ENCODE measurements around the gene JPH3.

JPH3 gene

DNA sequence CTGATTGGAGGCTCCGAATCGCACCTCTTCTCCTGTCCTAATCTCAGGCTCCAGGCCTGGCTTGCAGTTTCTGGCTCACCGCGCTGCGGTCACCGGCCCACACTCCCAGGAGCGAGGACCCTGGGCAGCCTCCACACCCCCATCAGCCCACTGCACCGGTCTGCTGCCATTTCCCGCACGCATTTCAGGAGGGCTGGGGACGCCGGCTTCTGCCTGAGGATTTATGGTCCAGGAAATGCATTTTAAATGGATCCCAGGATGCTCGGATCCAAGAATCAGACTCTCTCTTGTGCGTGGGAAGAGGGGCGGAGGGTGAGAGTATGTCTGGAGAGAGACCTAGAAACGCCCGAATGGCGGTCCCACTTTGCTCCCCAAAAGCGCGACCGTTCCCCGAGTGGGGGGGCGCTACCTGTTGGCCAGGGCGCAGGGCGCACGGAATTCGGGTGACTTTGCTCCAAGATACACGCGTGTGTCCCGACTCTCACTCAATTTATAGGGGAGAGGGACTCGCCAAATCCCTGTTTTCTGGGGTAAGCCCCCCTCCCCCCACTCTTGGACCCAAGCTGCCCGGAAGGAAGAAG, 817 bp upstream of the JPH3 start:
- DNase-seq (ENCODE audit: low spot score) = no peak

DNA sequence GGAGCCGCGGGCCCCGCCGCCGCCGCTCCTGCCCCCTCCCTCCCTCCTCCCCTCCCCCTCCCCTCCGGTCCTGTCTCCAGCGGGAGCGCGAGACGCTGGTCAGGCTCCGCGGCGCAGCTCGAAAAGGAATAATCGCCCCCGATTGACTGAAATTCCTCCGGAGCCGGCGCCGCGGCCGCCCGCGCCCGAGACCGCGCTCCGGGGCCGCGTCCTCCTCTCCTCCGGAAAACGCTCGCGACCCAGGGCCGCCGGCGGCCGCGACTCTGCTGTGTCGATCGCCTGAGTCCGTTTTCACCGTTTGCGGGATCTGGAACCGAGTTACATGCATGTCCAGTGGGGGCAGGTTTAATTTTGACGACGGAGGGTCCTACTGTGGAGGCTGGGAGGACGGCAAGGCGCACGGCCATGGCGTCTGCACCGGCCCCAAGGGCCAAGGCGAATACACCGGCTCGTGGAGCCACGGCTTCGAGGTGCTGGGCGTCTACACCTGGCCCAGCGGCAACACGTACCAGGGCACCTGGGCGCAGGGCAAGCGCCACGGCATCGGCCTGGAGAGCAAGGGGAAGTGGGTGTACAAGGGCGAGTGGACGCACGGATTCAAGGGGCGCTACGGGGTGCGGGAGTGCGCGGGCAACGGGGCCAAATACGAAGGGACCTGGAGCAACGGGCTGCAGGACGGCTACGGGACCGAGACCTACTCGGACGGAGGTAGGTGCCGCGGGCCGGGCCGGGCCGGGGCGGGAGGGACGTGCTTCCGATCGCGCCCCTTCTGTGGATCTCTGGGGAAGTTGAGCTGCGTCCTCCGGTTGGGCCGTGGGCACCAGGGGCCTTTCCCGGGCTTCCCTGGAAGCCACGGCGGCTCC, 744 bp downstream of the JPH3 start:
- no peak for DNase-seq (ENCODE audit: low spot score)

DNA sequence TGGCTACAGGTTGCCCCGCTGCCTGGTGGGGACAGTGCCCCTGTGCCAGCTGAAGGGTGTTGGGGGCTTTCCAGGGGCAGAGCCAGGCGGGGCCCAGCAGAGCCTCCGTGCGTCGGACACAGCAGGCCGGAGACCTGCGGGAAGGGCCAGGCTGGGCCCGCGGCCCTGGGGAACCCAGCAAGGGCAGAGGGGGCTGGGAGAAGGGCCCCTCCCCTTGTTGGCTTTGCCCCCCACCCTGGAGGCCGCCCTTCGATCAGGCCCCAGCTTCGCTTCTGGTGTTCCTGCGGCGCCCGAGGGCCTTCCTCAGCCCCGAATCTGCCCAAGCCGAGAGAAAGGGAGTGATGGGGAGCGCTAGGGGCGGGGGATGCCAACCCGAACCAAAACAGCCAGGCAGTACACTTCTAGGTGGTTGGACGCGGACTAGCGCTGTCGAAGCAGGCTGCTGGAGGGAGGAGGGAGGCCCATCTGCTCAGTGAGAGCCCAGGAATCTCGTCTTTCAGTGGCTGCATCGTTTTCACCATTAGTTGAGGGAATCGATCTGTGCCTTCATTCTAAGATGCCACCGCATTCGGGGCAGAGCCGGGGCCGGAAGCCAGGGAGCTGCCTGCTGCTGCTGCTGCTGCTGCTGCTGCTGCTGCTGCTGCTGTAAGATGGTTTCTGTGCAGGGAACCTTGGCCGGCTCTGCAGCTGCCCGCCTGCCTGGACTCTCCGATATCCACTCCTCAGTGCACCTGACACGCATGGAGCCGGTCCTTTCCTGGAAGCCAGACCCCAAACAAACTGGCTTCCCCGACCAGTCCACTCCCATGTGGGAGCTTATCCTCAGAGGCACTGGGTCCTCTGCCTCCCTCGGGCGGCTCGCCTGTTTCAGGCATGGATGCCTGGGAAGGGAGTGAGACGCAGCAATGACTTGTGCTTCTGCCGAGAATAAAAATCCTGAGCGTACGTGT, 1.7 kb downstream of the JPH3 start:
- DNase-seq (ENCODE audit: low spot score) = no peak

DNA sequence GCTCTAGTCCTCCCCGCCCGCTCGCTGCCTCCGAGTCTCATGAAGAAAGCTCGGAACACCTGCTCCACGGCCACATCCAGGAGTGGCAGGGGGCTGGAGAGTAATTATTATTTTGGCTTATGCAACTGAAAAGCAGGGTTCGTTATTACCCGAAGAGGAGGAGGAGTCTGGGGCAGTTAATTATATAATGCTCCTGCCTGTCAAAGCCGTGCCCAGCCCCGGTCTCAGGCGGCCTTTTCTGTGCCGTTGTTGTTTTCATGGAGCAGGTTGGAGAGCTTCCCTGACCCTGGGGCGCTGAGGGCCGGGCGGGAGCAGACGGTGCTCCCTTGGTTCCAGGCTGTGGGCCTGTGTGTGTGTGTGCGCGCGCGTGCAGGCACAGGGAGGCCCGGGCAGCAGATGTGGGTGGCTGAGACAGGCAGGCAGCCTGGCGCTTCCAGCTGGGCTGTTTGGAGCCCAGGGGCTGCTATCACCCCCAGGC, 2.4 kb downstream of the JPH3 start:
- no peak for DNase-seq (ENCODE audit: low spot score)

DNA sequence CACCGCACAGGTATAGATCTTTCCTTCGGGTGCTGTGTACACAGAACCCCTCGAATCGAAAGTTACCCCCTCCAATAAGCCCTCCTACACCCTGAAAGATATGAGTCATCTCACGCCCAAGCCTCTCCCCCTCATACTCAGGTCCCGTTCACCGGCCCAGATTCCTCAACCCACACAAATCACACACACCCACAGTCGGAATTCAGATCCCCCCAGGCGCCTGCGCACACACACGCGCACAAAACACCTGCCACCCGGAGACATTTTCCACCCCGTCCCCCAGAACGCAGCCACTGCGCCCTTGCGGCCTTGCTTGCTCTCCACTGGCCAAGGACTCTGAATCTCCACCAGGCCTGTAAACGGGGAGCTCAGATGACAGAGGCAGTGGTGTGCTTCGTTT, 4.9 kb downstream of the JPH3 start:
- no peak for DNase-seq (ENCODE audit: low spot score)

DNA sequence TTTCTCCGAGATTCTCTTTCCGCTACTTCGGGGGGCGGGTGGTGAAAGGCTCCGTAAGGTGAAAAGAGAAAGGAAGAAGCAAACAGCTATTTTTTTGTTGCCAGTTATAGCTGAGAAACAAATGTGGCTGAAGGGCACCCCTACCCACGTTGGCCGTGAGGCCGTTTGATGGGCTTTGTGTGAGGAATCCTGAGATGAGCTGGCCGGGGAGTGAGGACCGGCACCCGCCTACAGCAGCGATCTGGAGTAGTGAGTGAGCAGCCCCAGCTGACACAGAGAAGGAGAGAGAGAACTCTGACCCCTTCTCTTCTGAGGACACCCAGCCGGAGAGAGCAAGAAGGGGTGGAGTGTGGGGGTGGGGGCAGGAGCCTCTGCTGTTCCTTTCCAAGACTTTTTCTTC, 5.6 kb downstream of the JPH3 start:
- no peak for DNase-seq (ENCODE audit: low spot score)

DNA sequence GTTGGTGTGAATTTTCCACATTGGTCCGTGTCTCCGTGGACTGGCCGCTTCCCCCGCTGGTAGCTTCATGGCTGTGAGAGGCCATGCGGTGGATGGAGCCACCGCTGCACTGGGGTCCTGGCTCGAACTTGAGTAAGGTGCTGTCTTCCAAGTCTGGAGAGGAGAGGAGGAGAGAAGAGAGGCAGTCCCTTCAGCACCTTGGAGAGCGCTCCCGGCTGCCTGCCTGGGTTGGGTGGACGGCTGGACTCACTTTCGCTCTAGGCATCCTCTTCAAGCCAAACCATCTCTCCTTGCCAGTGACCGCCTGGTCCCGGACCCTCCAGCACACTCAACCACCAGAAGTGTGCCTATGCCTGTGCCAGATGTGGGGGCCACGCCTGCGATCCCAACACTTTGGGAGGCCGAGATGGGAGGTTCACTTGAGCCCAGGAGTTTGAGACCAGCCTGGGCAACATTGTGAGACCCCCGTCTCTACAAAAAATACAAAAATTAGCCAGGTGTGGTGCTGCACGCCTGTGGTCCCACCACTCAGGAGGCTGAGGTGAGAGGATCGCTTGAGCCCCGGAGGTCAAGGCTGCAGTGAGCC, 6.2 kb downstream of the JPH3 start:
- DNase-seq (ENCODE audit: low spot score) = peak; percentile 46

DNA sequence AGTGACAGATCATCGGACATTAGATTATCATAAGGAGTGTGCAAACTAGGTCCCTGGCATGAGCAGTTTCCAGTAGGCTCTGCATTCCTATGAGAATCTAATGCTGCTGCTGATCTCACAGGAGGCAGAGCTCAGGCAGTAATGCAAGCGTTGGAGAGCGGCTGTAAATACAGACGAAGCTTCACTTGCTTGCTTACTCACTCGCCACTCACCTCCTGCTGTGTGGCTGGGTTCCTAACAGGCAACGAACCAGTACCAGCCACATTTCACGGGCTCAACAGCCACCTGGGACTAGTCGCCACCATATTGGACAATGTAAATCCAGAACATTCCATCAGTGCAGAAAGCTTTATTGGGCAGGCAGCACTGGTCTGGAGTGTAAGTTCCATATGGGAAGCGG, 7.7 kb downstream of the JPH3 start:
- no peak for DNase-seq (ENCODE audit: low spot score)

DNA sequence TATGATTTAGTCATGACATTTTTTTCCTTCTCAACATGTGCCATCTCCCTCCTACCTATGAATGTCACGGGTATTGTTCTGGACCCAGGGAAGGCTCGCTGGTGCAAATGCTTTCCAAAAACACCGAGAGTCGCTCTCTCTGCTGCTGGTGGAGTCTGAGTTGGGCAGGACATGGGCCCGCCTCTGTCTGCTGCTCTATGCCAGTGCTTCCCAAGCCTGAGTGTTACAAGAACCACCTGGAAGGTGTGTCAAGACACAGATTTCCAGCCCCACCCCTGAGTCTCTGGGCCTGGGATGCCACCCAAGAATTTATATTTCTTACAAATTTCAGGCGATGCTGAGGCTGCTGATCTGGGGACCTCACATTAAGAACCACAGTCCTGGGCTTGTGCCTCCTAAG, 9.1 kb downstream of the JPH3 start:
- no peak for DNase-seq (ENCODE audit: low spot score)

DNA sequence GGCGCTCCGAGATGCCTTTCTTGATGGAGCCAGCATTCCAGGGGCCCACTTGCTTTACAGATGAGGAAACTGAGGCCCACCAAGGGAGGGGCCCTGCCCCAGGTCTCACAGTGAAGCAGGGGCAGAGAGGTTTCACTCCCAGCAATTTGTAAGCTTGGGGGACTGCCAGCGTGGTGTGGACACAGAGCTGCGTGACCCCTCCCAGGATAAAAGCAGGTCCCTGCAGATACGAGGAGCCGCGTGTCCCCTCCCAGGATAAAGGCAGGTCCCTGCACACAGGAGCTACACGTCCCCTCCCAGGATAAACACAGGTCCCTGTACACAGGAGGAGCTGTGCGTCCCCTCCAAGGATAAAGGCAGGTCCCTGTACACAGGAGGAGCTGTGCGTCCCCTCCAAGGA, 11.7 kb downstream of the JPH3 start:
- no peak for DNase-seq (ENCODE audit: low spot score)

DNA sequence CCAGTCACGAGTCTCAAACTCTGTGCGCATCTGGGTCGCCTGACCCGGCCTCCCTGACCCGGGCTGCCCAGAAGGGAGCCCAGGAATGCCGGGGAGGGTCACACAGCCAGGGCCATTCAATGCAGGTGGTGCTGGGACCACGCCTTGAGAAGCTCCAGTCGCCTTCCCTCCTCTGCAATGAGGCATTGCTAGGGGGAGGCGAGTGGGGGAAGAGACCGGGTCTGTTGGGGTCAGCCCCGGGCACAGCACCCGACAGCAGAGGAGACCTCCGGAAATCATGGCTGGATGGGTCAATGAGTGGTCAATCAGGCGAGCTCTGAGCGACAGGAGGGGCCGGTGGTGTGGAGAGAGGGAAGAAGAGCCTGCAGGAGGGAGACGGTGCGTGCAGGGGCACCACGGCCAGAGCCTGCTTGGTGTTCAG, 13.3 kb downstream of the JPH3 start:
- no peak for DNase-seq (ENCODE audit: low spot score)

DNA sequence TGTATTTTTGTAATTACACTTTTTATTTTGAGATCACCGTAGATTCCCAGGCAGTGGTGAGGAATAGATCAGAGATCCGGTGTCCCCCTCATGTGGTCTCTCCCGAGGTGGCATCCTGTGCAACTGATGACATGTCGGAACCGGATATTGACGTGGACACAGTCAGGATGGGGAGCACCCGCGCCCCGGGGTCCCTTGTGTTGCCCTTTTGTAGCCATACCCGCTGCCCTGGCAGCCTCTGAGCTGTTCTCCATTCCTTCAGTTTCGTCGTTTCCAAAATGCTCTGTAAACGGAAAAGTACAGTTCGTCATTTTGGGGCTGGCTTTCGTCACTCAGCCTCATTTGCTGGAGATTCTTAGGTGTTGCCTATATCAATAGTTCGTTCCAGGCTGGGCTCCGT, 14.2 kb downstream of the JPH3 start:
- no peak for DNase-seq (ENCODE audit: low spot score)

DNA sequence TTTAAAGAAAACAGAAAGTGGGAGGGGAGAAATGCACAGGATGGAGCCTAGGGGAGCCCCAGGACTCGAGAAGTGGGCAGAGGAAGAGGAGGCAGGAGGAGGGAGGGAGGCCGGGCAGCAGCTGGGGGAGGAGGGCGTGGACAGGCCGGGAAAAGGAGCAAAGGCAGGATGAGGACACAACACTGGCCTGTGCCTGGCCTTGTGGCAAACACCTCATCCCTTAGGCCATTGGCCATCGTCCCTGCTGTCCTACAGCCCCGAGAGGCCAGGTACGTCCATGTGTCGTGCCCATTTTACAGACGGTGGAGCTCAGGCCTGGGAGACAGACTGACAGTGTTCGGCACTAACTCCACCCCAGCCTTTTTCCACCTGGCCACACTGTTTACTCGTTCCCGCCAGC, 15.9 kb downstream of the JPH3 start:
- no peak for DNase-seq (ENCODE audit: low spot score)

DNA sequence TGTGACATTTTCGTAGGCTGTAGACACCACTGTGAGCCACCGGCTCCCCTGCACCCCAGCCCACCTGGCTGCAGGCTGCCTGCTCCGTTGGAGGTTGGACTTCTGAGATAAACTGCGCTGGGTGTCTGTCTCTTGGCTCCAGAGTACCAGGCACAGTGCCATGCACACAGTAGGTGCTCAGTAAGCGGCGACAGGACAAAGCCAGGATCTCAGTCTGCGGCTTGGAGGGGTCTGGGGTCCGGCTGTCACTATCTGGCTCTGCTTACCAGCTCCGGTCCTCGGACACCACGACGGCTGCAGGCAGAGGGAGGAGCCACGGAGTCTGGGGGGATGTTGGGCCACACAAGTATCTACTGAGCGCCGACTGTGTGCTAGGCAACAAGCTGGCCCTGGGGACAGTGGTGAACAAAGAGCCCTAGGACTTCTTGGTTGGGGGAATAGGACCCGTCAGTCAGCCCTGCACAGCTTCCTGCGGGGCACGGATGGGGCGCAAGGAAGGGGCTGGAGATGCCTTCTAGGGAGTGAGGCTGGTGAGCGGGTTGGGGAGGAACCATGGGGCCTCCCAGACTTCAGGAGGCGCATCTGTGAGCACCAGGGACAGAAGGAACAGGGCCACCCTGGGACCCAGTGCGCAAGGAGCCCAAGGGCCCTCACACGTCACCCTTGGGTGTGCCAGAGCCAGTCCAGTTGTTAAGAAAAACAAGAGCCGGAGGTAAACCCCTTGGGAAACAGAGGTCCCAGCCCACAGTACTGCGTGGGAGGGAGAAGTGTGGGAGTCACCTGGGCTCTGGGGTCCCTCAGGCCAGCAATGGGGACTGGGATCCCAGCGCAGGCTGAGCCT, 17.3 kb downstream of the JPH3 start:
- DNase-seq (ENCODE audit: low spot score) = no peak

DNA sequence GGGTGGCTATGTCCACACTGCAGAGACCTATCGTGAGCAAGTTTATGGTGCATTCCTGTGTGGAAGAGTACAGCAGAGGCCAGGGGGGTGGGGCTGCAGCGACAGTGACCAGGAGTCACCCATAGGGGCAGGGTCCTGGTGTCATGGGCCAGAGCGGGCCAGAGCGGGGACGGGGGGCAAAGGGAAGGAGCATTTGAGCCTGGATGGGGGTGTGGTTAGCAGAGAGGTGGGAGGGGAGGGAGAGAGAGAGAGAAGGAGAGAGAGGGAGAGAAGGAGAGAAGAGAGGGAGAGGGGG, 17.8 kb downstream of the JPH3 start:
- DNase-seq (ENCODE audit: low spot score) = no peak

DNA sequence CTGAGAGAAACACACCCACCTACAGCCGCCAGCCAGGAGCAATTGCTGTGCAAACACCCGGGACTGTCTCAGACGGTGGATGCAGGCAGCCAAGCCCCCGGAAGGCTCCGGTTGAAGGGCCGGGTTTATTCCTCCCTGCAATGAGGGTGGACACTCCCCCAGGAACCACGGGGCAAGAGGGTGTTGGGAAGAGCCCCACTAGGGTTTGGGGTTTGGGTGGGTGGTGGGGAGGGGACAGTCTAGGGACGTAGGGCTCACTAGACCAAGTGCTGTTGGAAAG, 19.2 kb downstream of the JPH3 start:
- no peak for DNase-seq (ENCODE audit: low spot score)

DNA sequence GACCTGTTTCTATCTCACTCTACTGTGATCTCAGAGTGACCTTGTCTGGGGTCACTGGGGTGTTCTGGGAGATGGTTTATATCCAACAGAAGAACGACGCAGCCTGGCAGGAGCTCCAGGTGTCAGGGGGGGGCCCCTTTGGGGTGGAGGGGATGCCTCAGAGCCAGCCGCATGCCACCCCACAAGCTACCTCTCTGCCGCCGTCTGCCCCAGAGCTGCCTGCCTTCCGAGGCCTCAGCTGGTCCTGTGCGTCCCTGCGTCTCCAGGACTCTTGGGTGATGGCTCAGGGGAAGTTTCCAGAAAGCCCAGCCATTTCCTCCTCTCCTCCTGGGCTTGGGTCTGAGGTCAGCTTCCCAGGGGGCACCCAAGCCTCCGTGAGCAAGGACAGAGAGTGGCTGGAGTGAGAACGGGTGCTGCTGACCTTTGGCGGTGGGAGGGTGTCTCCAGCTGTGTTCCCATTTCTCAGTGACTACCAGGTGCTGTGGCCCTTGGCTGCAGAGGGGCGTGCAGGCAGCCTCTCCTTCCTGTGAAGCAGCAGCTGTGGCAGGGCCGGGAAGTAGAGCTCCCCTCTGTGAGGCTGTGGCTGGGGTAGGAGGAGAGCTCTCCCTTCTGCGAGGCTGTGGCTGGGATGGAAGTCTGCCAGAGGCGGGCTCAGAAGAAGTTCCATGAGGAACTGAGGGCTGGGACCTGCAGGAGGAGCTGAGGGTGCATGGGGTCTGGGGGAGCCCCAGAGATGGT, 19.8 kb downstream of the JPH3 start:
- DNase-seq (ENCODE audit: low spot score) = no peak

DNA sequence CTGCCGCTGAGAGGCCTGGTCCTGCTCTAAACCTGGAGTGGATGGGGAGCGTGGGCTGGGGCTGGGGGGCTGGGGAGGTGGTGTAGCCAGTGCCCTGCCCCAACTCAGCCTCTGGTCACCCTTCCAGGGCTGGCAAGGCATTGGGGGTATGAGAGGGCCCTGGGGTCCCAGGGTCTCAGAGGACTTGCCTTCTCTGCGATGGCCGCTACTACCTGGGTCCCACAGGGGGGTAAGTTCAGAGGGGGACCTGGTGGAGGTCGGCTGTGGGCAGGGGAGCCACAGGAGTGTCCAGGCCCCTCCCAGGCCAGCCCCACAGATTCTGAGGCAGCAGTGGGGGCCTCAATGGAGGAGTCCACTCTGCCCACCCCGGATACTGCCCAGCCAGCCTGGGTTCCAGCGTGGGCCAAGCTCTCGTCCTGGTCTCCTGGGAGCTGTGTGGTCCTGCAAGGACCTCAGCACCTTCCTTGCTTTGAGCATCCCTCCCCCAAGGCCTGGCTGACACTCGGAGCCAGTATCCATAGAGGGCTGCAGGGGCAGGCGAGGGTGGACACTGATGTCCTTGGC, 20.5 kb downstream of the JPH3 start:
- DNase-seq (ENCODE audit: low spot score) = no peak

DNA sequence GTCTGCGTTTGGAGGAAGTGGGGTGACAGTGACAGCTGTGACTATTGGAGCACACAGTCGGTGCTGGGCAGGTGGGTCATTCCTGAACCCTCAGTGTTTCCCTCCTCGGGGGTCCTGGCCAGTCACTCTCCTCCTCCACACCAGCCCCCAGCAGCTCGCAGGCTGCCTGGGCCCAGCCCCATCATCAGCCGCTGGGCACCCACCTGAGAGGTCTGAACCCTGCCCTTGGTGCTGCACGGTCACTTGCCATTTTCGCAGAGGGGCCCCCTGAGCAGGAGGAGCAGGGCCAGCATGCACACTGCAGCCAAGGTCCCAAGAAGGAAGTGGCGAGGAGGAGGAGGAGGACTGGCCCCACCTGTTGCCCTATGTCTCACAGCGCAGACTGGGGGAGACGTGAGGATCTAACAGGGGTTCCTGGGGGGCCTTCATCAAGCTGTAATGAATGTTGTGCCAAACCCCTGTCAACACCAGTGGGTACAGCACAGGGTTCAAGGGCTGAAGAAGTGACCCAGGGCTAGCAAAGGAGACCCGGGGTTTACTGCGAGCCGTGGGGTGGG, 23.0 kb downstream of the JPH3 start:
- DNase-seq (ENCODE audit: low spot score) = no peak

DNA sequence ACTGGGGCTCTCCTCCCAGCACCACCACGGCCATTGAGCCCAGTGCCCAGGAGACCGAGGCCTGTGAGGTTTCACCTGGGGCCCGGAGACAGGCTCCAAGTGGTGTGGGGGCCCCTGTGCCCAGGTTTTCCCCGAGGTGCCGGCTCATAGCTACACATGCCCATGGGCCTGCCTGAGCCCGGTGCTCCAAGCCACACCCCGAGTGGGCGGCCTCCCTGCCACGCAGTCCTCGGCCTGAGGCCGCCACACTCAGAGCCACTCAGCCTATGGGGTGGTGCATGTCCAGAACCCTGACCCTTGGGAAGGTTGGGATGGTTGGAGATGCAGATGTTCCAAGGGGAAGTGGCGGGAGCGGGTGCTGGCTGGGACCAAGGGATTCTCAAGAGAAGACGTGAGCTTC, 24.1 kb downstream of the JPH3 start:
- no peak for DNase-seq (ENCODE audit: low spot score)
